ENCODE results near the gene AHR. TPM values are rescaled to one million over a fixed set of nuclear protein-coding genes. Genes with fewer than 3 reads are reported as not detected.

AHR gene
- total and polyA plus RNA-seq, 2 donors (not counting 1 experiment from before 2014, with no cell fraction given): 4.8 to 11.2 TPM

- Histone ChIP-seq H3K4me1 (ENCODE audit: control insufficient read depth in 2 of 2, insufficient read depth in 2 of 2, low read length in 2 of 2) (no peaks in the 10 kb centered on the region), H3K9ac (ENCODE audit: low read length) (no peak overlapping the region), H2AFZ (ENCODE audit: insufficient read depth, low read depth, low read length, poor library complexity, severe bottlenecking) (no peak overlapping the region), H3K79me2 (ENCODE audit: control insufficient read depth, insufficient read depth, low read length) (no peaks in the 10 kb centered on the region), H4K20me1 (ENCODE audit: control insufficient read depth, insufficient read depth, low read length, poor library complexity, severe bottlenecking) (no peaks in the 10 kb centered on the region), H3K4me2 (replicated peaks; ENCODE audit: low read depth, low read length, poor library complexity, severe bottlenecking) (no peak overlapping the region), H3K36me3 (replicated peaks in 1 of 2; ENCODE audit: control extremely low read depth in 1 of 2, control insufficient read depth in 1 of 2, extremely low read depth in 1 of 2, insufficient read depth in 2 of 2, low read length in 1 of 2) (no peaks in the 10 kb centered on the region), H3K27me3 (replicated peaks in 1 of 4; ENCODE audit: control extremely low read depth in 1 of 4, control insufficient read depth in 3 of 4, insufficient read depth in 4 of 4, low read length in 3 of 4) (no peaks in the 10 kb centered on the region), H3K4me3 (ENCODE audit: control extremely low read depth in 1 of 5, extremely low read depth in 1 of 5, insufficient read depth in 1 of 5, low read depth in 2 of 5, low read length in 4 of 5) (no peak overlapping the region), H3K27ac (ENCODE audit: low read length in 2 of 2) (no peak overlapping the region), H3K9me3 (ENCODE audit: control extremely low read depth in 1 of 3, control insufficient read depth in 2 of 3, insufficient read depth in 1 of 3, low read length in 2 of 3) (peaks cover under 1 to 16% (median 11%) of the 10 kb centered on the region in 3 donors)
- CTCF ChIA-PET: no interaction called here
- DNase-seq: no peak
- no peak overlapping the region for H3K4me3 Mint-ChIP-seq
- no peaks in the 10 kb centered on the region for H3K27me3 Mint-ChIP-seq
- POLR2A ChIA-PET: no interaction called here
- WGBS (ENCODE audit: insufficient coverage): 39% methylated on average over 2 of the region's 5 CpGs
- H3K4me1 Mint-ChIP-seq: no peaks in the 10 kb centered on the region
- ATAC-seq (ENCODE audit: low read depth): no peak
- peaks cover 6% of the 10 kb centered on the region for H3K9me3 Mint-ChIP-seq (ENCODE audit: insufficient read depth)
- TF ChIP-seq, protein P1, sequence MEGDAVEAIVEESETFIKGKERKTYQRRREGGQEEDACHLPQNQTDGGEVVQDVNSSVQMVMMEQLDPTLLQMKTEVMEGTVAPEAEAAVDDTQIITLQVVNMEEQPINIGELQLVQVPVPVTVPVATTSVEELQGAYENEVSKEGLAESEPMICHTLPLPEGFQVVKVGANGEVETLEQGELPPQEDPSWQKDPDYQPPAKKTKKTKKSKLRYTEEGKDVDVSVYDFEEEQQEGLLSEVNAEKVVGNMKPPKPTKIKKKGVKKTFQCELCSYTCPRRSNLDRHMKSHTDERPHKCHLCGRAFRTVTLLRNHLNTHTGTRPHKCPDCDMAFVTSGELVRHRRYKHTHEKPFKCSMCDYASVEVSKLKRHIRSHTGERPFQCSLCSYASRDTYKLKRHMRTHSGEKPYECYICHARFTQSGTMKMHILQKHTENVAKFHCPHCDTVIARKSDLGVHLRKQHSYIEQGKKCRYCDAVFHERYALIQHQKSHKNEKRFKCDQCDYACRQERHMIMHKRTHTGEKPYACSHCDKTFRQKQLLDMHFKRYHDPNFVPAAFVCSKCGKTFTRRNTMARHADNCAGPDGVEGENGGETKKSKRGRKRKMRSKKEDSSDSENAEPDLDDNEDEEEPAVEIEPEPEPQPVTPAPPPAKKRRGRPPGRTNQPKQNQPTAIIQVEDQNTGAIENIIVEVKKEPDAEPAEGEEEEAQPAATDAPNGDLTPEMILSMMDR (IDR thresholded peaks at IDR 0.05): no peak
- no peak for TF ChIP-seq EZH2 (IDR thresholded peaks at IDR 0.05; ENCODE audit: borderline replicate concordance, insufficient read depth, low read depth, low read length, poor library complexity, severe bottlenecking)
- H3K27ac Mint-ChIP-seq: no peak overlapping the region
- intact Hi-C loops (cut with micrococcal nuclease): no loop called here
These were observed 23.8 kb upstream of the AHR start for GRCh38 chr7:17274551-17275245.

GRCh38 chr7:17275749-17276671 lies 22.4 kb upstream of the AHR start:
- Histone ChIP-seq H3K27ac (ENCODE audit: low read length in 2 of 2) (no peak overlapping the region), H3K4me2 (replicated peaks; ENCODE audit: low read depth, low read length, poor library complexity, severe bottlenecking) (no peak overlapping the region), H3K4me3 (ENCODE audit: control extremely low read depth in 1 of 5, extremely low read depth in 1 of 5, insufficient read depth in 1 of 5, low read depth in 2 of 5, low read length in 4 of 5) (no peak overlapping the region), H4K20me1 (ENCODE audit: control insufficient read depth, insufficient read depth, low read length, poor library complexity, severe bottlenecking) (no peaks in the 10 kb centered on the region), H3K79me2 (ENCODE audit: control insufficient read depth, insufficient read depth, low read length) (no peaks in the 10 kb centered on the region), H3K27me3 (replicated peaks in 1 of 4; ENCODE audit: control extremely low read depth in 1 of 4, control insufficient read depth in 3 of 4, insufficient read depth in 4 of 4, low read length in 3 of 4) (no peaks in the 10 kb centered on the region), H2AFZ (ENCODE audit: insufficient read depth, low read depth, low read length, poor library complexity, severe bottlenecking) (no peak overlapping the region), H3K9me3 (ENCODE audit: control extremely low read depth in 1 of 3, control insufficient read depth in 2 of 3, insufficient read depth in 1 of 3, low read length in 2 of 3) (peaks cover 0 to 6% (median 0%) of the 10 kb centered on the region in 3 donors), H3K9ac (ENCODE audit: low read length) (no peak overlapping the region), H3K4me1 (ENCODE audit: control insufficient read depth in 2 of 2, insufficient read depth in 2 of 2, low read length in 2 of 2) (no peaks in the 10 kb centered on the region), H3K36me3 (replicated peaks in 1 of 2; ENCODE audit: control extremely low read depth in 1 of 2, control insufficient read depth in 1 of 2, extremely low read depth in 1 of 2, insufficient read depth in 2 of 2, low read length in 1 of 2) (no peaks in the 10 kb centered on the region)
- no peaks in the 10 kb centered on the region for H3K4me1 Mint-ChIP-seq
- DNase-seq: no peak
- no peak for TF ChIP-seq EZH2 (IDR thresholded peaks at IDR 0.05; ENCODE audit: borderline replicate concordance, insufficient read depth, low read depth, low read length, poor library complexity, severe bottlenecking)
- TF ChIP-seq, protein P1 (IDR thresholded peaks at IDR 0.05): no peak
- H3K27me3 Mint-ChIP-seq: no peaks in the 10 kb centered on the region
- no CpG with 5 or more reads among the region's 4 CpGs for WGBS (ENCODE audit: insufficient coverage)
- ChIA-PET CTCF (no interaction called here), POLR2A (no interaction called here)
- no peak for ATAC-seq (ENCODE audit: low read depth)
- peaks cover 6% of the 10 kb centered on the region for H3K9me3 Mint-ChIP-seq (ENCODE audit: insufficient read depth)
- no peak overlapping the region for H3K27ac Mint-ChIP-seq
- H3K4me3 Mint-ChIP-seq: no peak overlapping the region
- intact Hi-C loops (cut with micrococcal nuclease): no loop called here
